Right hindlimb (tissue), 1 donor: Measurements from ENCODE around the gene SPIN3.
"Not testable (repeated sequence)": the region's sequence is repeated elsewhere in the genome, so short reads cannot be mapped to it uniquely, and the experiment has no call there.

Experiments
- DNase-seq: peaks from one replicate; pipeline ENCODE4 v3.0.0-alpha.2; 2018

The SPIN3 gene

GRCh38 chrX:56995271-56995994 lies at the start of gene SPIN3:
Gene SPIN3 (minus strand): TSS chrX:56995541. CDS start chrX:56994947, 594 bp downstream.
- DNase-seq = peak; percentile 87

GRCh38 chrX:57044245-57044644 lies 48.9 kb upstream of the SPIN3 start:
- DNase-seq = no peak

DNA sequence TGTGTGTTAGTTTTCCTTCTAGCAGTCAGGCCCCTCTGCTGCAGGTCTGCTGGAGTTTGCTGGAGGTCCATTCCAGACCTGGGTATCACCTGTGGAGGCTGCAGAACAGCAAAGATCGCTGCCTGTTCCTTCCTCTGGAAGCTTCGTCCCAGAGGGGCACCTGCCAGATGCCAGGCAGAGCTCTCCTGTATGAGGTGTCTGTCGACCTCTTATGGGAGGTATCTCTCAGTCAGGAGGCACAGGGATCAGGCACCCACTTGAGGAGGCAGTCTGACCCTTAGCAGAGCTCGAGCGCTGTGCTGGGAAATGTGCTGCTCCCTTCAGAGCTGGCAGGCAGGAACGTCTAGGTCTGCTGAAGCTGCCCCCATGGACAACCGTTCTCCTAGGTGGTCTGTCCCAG lies 41.9 kb upstream of the SPIN3 start:
- not testable (repeated sequence) for DNase-seq

DNA sequence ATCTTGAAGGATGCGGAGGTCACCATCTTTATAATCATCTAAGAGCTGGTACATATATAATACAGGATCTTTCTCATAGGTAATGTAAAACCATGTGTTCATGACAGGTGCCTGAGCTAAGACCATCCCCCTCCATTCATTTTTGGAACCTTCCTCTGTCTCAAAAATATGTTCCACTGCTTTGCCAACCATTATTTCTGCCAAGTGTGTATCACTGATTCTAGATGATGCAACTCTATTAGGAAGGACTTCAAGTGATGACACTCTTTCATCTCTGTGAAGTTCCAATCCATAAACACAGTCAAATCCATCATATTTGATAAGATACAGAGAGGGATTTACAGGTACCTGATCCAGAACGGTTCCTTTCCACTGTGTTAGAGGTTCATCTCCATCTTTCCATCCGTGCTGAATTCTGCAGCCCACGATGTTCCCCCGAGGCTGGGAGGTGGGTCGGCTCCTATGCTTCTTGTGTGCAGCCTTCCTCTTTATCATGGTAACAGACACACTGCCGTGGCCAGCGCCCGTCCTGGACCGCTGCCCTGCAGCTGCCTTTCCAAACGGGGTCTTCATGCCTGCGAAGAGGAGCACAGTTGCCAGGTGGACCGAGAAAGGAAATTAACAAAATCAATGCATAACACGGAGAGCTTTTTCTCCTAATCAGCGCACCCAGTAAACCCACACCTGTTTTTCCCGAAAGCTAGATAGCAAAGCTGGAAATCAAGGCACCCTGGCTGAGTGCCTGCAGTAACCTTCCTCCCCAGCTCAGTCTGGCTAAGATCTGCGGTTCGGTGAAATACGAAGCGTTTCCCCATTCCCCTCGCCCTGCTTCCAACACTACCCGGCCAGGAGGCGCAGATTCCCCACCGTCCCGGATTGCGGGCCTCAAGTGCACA lies 718 bp downstream of the SPIN3 start:
- peak; percentile 20 for DNase-seq

DNA sequence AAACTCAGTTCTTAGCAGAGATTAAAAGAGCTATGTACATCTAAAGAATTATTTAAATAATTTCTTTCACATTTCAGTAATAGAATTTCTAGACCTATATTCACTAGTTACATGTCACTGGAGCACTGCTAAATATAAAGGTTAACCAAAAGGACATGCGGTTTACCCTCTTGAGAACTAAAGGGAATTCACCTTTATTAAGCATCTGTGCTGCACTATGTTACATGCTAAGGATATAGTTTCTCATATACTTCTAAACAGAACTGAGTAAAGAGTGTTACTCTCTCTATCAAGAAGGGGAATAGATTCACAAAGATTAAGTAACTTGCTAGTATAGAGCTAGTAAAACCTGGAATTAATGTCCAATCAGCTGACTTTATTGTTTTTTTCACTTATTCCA lies 7.6 kb downstream of the SPIN3 start:
- DNase-seq = no peak

DNA sequence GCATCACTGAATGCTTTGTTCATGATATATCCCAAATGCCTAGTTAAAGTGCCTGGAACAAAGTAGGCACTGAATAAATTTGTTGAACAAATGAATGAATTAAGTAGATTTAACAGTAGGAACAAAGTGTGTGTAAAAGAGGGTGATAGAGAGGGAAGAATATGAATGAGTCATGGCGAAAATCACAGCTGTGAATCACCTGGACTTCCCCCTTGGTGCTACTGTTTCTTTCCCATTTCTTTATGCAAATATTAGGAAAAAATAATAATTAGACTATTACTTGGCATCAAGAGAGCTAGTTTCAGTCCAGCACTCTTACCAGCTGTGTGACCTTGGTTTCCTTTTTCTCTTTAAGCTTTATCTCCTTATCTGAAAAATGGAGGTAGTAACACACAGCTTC lies 9.2 kb downstream of the SPIN3 start:
- DNase-seq = no peak

DNA sequence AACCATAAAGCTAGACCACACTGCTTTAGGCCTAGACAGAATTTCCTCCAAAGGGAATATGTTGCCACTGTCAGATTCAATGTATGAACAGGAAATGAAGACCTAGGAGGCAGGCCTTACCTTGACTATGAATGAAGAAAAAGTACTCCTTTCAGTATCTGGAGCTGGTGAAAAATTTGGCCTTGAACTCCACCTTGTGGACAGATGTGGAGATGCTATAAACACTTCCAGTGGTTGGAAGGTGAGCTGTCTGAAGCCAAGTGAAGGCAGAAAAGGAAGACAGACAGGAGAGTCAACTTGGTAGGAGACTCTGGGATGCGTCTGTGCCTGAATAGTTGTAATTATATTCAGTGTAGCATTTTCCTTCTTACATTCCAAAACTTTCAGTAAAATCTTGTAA lies 17.2 kb downstream of the SPIN3 start:
- DNase-seq = peak; percentile 24

- DNase-seq = no peak
Observed at GRCh38 chrX:56975611-56976010, 19.7 kb downstream of the SPIN3 start.

- DNase-seq = no peak
Observed at GRCh38 chrX:56974408-56974807, 20.9 kb downstream of the SPIN3 start.

- DNase-seq = no peak
Observed at GRCh38 chrX:56969559-56969958, 25.8 kb downstream of the SPIN3 start.

- no peak for DNase-seq
Observed at GRCh38 chrX:56968980-56969379, 26.4 kb downstream of the SPIN3 start.

GRCh38 chrX:56963377-56963776 lies 32.0 kb downstream of the SPIN3 start:
- DNase-seq = no peak

- no peak for DNase-seq
Observed at GRCh38 chrX:56947699-56948098, 47.6 kb downstream of the SPIN3 start.

GRCh38 chrX:56946201-56946600 lies 49.1 kb downstream of the SPIN3 start:
- DNase-seq = not testable (repeated sequence)

DNA sequence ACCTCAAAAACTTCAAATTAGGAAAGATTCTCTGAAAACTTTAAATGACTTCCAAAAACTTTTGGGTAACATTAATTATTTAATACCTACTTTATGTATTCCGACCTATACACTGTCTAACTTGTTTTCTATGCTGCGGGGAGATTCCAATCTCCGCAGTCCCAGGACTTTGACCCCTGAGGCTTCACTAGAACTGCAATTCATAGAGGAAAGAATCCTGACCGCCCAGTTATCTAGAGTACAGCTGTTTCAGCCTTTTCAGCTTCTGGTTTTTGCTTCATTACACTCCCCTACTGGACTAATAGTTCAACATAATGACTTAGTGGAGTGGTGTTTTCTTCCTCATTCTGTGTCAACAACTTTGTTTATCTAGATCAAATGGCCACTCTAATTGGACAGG lies 50.1 kb downstream of the SPIN3 start:
- DNase-seq = not testable (repeated sequence)

GRCh38 chrX:56943264-56943663 lies 52.1 kb downstream of the SPIN3 start:
- no peak for DNase-seq
